Ascending aorta (tissue), 2 donors: ENCODE data around the gene CNDP1. TPM values are rescaled to one million over a fixed set of nuclear protein-coding genes. Genes with fewer than 3 reads are reported as not detected.
A peak's percentile ranks its signal among the peaks of the same experiment; 100 is the strongest.

ENCODE experiments used
- DNase-seq, 2 donors: peaks; one replicate each; pipeline ENCODE4 v3.0.0-alpha.2; 2019; ENCODE audit warnings: low spot score in 2 of 2
- H3K27ac ChIP-seq, 2 donors: fragments of 200-600 bp; sonication (generic); one replicate each; pipeline ENCODE4 v1.5.1; 2016 to 2017; ENCODE audit warnings: mild to moderate bottlenecking in 1 of 2
- H3K27me3 ChIP-seq: fragments of 200-600 bp; sonication (generic); one replicate; pipeline ENCODE4 v1.5.1; 2017
- H3K36me3 ChIP-seq, 2 donors: fragments of 200-600 bp; sonication (generic); one replicate each; pipeline ENCODE4 v1.5.1; 2016
- H3K4me1 ChIP-seq, 2 donors: fragments of 200-600 bp; sonication (generic); one replicate each; pipeline ENCODE4 v1.5.1; 2016 to 2017; ENCODE audit warnings: mild to moderate bottlenecking in 1 of 2
- H3K4me3 ChIP-seq, 2 donors: fragments of 200-600 bp; sonication (generic); one replicate each; pipeline ENCODE4 v1.5.1; 2016 to 2017; ENCODE audit warnings: mild to moderate bottlenecking in 1 of 2
- H3K9me3 ChIP-seq, 2 donors: fragments of 200-600 bp; sonication (generic); one replicate each; pipeline ENCODE4 v1.5.1; 2016
- intact Hi-C: fragments of 100-400 bp; cut with DNase I; formaldehyde crosslinking; loops from one replicate; pipeline ENCODE4 v1.15.1; 2023
- total RNA-seq: library from RNA; depleted of rRNA; stranded (reverse); fragments of >200 nt; gene quantifications from one replicate; pipeline ENCODE4 v1.1.0, GENCODE V29; 2016
- TF ChIP-seq, protein P1 (sequence below), 3 experiments: fragments of 200-600 bp in 2 of 3; fragments of 450-650 bp in 1 of 3; sonication (generic) in 2 of 3; IDR thresholded peaks; one replicate each; pipeline ENCODE4 v1.5.1; 2016 to 2019; ENCODE audit warnings: antibody characterized with exemption in 3 of 3, mild to moderate bottlenecking in 1 of 3, moderate library complexity in 1 of 3

The CNDP1 gene
- total RNA-seq, 1 donor from 2014 or later: not detected

DNA sequence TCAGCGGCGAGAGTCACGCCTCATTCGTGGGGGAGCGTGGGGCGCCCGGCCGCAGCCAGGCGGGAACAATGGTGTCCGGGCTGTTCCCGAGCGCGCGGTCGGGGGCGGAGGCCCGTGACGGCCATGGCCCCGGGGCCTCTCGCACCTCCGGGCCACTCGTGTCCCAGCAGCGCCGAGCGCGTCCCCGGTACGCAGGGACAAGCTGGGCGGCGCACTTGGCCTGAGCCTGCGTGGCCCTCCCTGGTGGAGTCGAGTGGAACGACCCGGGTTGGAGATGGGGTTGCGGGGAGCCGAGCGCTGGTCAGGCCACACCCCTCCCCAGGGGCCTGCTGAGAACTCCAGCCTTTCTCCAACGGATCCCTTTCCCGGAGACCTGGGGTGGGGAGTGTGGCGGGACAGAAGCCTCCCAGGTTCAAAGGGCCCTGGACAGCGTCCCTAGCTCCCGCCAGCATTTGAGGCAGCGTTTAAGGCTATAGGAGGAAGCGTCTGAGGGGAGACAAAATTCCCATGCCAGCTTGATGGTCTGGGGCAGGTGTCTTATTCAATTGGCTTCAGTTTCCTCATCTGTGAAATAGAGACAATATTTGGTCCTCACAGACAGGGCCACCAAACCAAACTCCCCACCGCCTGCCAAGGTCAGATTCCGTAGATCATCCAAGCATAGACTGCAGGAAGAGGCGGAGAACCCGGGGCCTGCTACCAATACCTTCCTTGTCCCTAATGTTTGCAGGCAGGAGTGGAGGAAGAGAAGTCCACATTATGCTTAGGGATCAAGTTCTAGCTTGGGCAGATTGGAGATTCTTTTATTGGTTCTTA lies 37.6 kb upstream of the CNDP1 start:
- DNase-seq: peak in 1 of 2 donors; percentile 83
- intact Hi-C loops: loop anchor here (1.0 to 10.0 kb wide), 8 partner anchors 56 to 1998 kb away; partner anchors contain the start of genes PTGR3, TIMM21, ZNF407 and ZNF516
- H3K27me3 ChIP-seq: no peaks in the 10 kb centered on the region
- H3K27ac ChIP-seq: peak overlapping the region; percentile 88 to 97
- peak overlapping the region; percentile 75 to 87 for H3K4me3 ChIP-seq
- peaks cover under 1 to 10% of the 10 kb centered on the region in 2 donors for H3K36me3 ChIP-seq
- TF ChIP-seq, protein P1, sequence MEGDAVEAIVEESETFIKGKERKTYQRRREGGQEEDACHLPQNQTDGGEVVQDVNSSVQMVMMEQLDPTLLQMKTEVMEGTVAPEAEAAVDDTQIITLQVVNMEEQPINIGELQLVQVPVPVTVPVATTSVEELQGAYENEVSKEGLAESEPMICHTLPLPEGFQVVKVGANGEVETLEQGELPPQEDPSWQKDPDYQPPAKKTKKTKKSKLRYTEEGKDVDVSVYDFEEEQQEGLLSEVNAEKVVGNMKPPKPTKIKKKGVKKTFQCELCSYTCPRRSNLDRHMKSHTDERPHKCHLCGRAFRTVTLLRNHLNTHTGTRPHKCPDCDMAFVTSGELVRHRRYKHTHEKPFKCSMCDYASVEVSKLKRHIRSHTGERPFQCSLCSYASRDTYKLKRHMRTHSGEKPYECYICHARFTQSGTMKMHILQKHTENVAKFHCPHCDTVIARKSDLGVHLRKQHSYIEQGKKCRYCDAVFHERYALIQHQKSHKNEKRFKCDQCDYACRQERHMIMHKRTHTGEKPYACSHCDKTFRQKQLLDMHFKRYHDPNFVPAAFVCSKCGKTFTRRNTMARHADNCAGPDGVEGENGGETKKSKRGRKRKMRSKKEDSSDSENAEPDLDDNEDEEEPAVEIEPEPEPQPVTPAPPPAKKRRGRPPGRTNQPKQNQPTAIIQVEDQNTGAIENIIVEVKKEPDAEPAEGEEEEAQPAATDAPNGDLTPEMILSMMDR (IDR thresholded peaks at IDR 0.05): peak in 1 of 3 experiments; percentile 4
- no peaks in the 10 kb centered on the region for H3K9me3 ChIP-seq
- peaks cover 0 to 9% of the 10 kb centered on the region in 2 donors for H3K4me1 ChIP-seq

DNA sequence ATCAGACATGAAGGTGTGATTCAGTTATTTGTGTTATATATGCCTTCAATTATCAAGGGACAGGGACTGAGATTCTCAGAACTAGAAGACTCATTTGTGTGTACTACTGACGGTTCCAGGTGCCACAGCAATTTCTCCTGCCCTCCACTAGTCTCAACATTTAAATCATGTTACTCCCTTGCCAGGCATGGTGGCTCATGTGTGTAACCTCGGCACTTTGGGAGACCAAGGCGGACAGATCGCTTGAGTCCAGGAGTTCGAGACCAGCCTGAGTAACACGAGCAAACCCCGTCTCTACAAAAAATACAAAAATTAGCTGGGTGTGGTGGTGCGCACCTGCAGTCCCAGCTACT lies 37.0 kb upstream of the CNDP1 start:
- Histone ChIP-seq H3K36me3 (peaks cover 6 to 16% of the 10 kb centered on the region in 2 donors), H3K4me1 (peaks cover 0 to 9% of the 10 kb centered on the region in 2 donors), H3K27ac (peak overlapping the region; percentile 88 to 97), H3K4me3 (peak overlapping the region in 1 of 2 donors; percentile 87), H3K9me3 (no peaks in the 10 kb centered on the region), H3K27me3 (no peaks in the 10 kb centered on the region)
- intact Hi-C loops: loop anchor here (2.0 to 10.0 kb wide), 5 partner anchors 55 to 1998 kb away; partner anchors contain the start of genes PTGR3 and ZNF516
- DNase-seq: no peak
- TF ChIP-seq, protein P1 (IDR thresholded peaks at IDR 0.05): no peak

DNA sequence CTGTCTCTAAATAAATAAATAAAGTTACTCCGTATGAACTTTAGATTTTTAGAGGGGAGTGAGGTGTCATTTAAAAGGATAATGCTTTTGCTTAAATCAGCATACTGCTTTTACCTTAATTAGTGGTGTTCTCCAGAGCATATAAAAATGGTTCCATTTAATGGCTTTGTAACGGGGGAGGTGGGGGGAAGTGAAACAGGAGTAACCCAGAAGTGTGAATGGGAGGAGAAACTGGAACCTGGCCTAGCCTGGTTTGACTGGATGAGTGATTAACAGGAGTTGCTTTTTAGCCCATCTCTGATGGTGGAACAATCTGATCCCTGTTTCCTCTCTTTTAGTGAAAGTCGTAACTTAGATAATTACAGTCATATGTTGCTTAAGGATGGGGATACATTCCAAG lies 36.5 kb upstream of the CNDP1 start:
- H3K4me1 ChIP-seq: peaks cover 0 to 9% of the 10 kb centered on the region in 2 donors
- no peaks in the 10 kb centered on the region for H3K27me3 ChIP-seq
- no peak for DNase-seq
- H3K36me3 ChIP-seq: peaks cover 11 to 21% of the 10 kb centered on the region in 2 donors
- intact Hi-C loops: loop anchor here (2.0 to 10.0 kb wide), 5 partner anchors 55 to 1997 kb away; partner anchors contain the start of genes PTGR3 and ZNF516
- no peaks in the 10 kb centered on the region for H3K9me3 ChIP-seq
- TF ChIP-seq, protein P1 (IDR thresholded peaks at IDR 0.05): no peak
- no peak overlapping the region for H3K4me3 ChIP-seq
- no peak overlapping the region for H3K27ac ChIP-seq

DNA sequence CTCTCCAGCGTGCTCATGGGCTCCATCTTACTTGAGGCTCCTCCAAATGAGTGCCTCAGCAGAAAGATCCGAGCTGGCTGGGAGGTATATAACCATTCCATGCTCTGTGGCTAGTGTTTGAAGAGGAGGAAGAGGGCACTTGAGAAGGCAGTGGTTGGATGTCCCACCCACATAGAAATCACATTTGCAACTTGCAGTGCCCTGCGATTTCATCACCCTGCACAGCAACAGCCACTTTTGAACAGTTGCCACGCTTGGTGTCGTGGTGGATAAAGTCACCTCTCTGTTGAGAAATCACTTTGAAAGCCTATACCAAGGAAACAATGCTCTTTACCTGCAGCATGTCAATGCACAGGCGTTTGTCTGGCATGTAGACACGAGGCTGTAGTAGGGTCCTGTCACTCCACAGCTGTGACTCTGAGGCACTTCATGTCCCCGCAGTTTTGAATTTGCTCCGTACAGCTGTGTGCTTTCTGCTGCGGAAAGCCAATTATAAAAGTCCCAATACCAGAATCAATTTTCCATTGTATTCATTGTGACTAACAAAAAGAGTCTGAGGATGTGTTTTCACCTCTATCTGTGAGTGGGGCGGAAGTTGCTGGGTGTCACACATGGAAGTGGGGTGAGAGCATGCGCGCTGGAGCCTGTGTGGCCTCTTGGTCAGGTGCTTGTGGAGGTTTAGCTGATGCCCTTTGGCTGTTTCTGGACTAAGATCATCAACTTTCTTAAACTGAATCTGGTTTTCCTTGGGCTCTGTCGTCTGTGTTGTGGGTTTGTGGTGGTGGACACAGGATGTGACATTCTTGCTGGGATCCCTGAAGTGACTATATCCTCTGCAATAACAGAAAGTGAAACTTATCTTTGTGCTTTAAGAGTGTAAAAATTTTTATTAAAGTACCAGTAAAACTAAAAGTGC lies 35.3 kb upstream of the CNDP1 start:
- intact Hi-C loops: loop anchor here (5.0 to 10.0 kb wide), 4 partner anchors 53 to 1996 kb away; partner anchors contain the start of gene ZNF516
- peak overlapping the region in 1 of 2 donors; percentile 2 for H3K4me3 ChIP-seq

DNA sequence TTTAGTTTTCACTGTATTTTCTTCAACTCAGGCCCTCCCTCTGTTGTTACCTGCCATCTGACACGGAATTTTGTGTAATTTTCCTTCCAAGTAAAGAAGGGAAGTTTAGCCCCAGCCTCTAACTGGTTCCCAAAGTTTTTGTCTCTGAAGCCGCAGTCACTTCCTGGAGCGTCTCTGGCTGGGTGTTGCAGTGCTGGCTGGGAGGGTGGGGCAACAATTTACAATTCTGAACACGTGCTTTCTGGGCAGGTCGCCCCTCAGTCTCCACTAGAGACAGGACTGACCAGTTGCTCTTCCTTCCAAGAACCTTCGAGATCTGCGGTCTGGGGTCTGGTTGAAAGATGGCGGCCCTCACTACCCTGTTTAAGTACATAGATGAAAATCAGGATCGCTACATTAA lies 34.7 kb upstream of the CNDP1 start:
- intact Hi-C loops: loop anchor here (5.0 to 10.0 kb wide), 4 partner anchors 53 to 1995 kb away; partner anchors contain the start of gene ZNF516
- Histone ChIP-seq H3K4me3 (peak overlapping the region in 1 of 2 donors; percentile 2), H3K27ac (no peak overlapping the region), H3K9me3 (no peaks in the 10 kb centered on the region), H3K36me3 (peaks cover 27 to 38% of the 10 kb centered on the region in 2 donors), H3K27me3 (no peaks in the 10 kb centered on the region), H3K4me1 (peaks cover 0 to 9% of the 10 kb centered on the region in 2 donors)
- TF ChIP-seq, protein P1 (IDR thresholded peaks at IDR 0.05): no peak
- peak in 1 of 2 donors; percentile 72 for DNase-seq

More for the DNA sequence above, 35.3 kb upstream of the CNDP1 start:
- no peak overlapping the region for H3K27ac ChIP-seq
- no peak for DNase-seq
- peaks cover 0 to 9% of the 10 kb centered on the region in 2 donors for H3K4me1 ChIP-seq
- H3K36me3 ChIP-seq: peaks cover 23 to 33% of the 10 kb centered on the region in 2 donors
- no peaks in the 10 kb centered on the region for H3K9me3 ChIP-seq
- H3K27me3 ChIP-seq: no peaks in the 10 kb centered on the region
- TF ChIP-seq, protein P1 (IDR thresholded peaks at IDR 0.05): no peak
